ENCODE measurements around the gene RBP3. TPM values are rescaled to one million over a fixed set of nuclear protein-coding genes. Genes with fewer than 3 reads are reported as not detected.

RBP3 gene
- total and polyA plus RNA-seq, 4 donors: not detected

GRCh38 chr10:47348661-47349470 lies 703 bp downstream of the RBP3 start:
- H3K27me3 ChIP-seq (ENCODE audit: control insufficient read depth in 4 of 4, insufficient read depth in 4 of 4, low read length in 3 of 4): no peaks in the 10 kb centered on the region
- no peaks in the 10 kb centered on the region for H3K9me3 ChIP-seq (ENCODE audit: control insufficient read depth in 4 of 4, low read length in 3 of 4)
- TF ChIP-seq GABPA (IDR thresholded peaks at IDR 0.05 in 1 of 2, conservative IDR thresholded peaks at IDR 0.05 in 1 of 2) (no peak), NR2F2 (IDR thresholded peaks at IDR 0.05) (no peak), FOXA2 (IDR thresholded peaks at IDR 0.05) (no peak), JUND (IDR thresholded peaks at IDR 0.05) (no peak)
- TF ChIP-seq, protein P1, sequence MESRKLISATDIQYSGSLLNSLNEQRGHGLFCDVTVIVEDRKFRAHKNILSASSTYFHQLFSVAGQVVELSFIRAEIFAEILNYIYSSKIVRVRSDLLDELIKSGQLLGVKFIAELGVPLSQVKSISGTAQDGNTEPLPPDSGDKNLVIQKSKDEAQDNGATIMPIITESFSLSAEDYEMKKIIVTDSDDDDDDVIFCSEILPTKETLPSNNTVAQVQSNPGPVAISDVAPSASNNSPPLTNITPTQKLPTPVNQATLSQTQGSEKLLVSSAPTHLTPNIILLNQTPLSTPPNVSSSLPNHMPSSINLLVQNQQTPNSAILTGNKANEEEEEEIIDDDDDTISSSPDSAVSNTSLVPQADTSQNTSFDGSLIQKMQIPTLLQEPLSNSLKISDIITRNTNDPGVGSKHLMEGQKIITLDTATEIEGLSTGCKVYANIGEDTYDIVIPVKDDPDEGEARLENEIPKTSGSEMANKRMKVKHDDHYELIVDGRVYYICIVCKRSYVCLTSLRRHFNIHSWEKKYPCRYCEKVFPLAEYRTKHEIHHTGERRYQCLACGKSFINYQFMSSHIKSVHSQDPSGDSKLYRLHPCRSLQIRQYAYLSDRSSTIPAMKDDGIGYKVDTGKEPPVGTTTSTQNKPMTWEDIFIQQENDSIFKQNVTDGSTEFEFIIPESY (IDR thresholded peaks at IDR 0.05): no peak
- H3K27ac ChIP-seq (ENCODE audit: low read depth in 1 of 2, low read length in 2 of 2): no peak overlapping the region
- DNase-seq (ENCODE audit: low spot score): no peak
- no peak overlapping the region for H3K4me3 ChIP-seq (ENCODE audit: low read depth in 1 of 3, low read length in 3 of 3)
- H3K9ac ChIP-seq (ENCODE audit: low read depth in 1 of 2, low read length in 2 of 2): no peak overlapping the region
- no peaks in the 10 kb centered on the region for H3K4me1 ChIP-seq (ENCODE audit: control insufficient read depth in 4 of 4, insufficient read depth in 4 of 4, low read length in 3 of 4)
- 91% methylated on average over 36 of the region's 36 CpGs for WGBS
- no peaks in the 10 kb centered on the region for H3K36me3 ChIP-seq (ENCODE audit: control insufficient read depth in 4 of 4, insufficient read depth in 3 of 4, low read depth in 1 of 4, low read length in 3 of 4)

- no peak overlapping the region for H3K9ac ChIP-seq (ENCODE audit: low read depth in 1 of 2, low read length in 2 of 2)
- 94% methylated on average over 22 of the region's 22 CpGs for WGBS
- no peaks in the 10 kb centered on the region for H3K4me1 ChIP-seq (ENCODE audit: control insufficient read depth in 4 of 4, insufficient read depth in 4 of 4, low read length in 3 of 4)
- H3K36me3 ChIP-seq (ENCODE audit: control insufficient read depth in 4 of 4, insufficient read depth in 3 of 4, low read depth in 1 of 4, low read length in 3 of 4): no peaks in the 10 kb centered on the region
- H3K9me3 ChIP-seq (ENCODE audit: control insufficient read depth in 4 of 4, low read length in 3 of 4): no peaks in the 10 kb centered on the region
- no peak for DNase-seq (ENCODE audit: low spot score)
- H3K27ac ChIP-seq (ENCODE audit: low read depth in 1 of 2, low read length in 2 of 2): no peak overlapping the region
- H3K4me3 ChIP-seq (ENCODE audit: low read depth in 1 of 3, low read length in 3 of 3): no peak overlapping the region
- TF ChIP-seq EGR1 (IDR thresholded peaks at IDR 0.05; ENCODE audit: low read depth in 2 of 2) (no peak), REST (IDR thresholded peaks at IDR 0.05) (no peak), HNF4A (conservative IDR thresholded peaks at IDR 0.05) (no peak), FOXA2 (IDR thresholded peaks at IDR 0.05) (no peak), JUND (IDR thresholded peaks at IDR 0.05) (no peak), TAF1 (conservative IDR thresholded peaks at IDR 0.05) (no peak), NR2F2 (IDR thresholded peaks at IDR 0.05) (no peak), YY1 (IDR thresholded peaks at IDR 0.05) (no peak), SP1 (IDR thresholded peaks at IDR 0.05) (no peak), RXRA (IDR thresholded peaks at IDR 0.05) (no peak), HNF4G (IDR thresholded peaks at IDR 0.05) (no peak), RAD21 (IDR thresholded peaks at IDR 0.05) (no peak), CTCF (IDR thresholded peaks at IDR 0.05; ENCODE audit: low read depth, low read length, missing input control) (no peak), FOXA1 (IDR thresholded peaks at IDR 0.05) (no peak)
- TF ChIP-seq, protein P2, sequence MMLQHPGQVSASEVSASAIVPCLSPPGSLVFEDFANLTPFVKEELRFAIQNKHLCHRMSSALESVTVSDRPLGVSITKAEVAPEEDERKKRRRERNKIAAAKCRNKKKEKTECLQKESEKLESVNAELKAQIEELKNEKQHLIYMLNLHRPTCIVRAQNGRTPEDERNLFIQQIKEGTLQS (IDR thresholded peaks at IDR 0.05): no peak
- TF ChIP-seq, protein P1 (IDR thresholded peaks at IDR 0.05): no peak
- no peaks in the 10 kb centered on the region for H3K27me3 ChIP-seq (ENCODE audit: control insufficient read depth in 4 of 4, insufficient read depth in 4 of 4, low read length in 3 of 4)
Measured at GRCh38 chr10:47349516-47349915, 1.4 kb downstream of the RBP3 start.
